ENCODE measurements around the gene NOP53. TPM values are rescaled to one million over a fixed set of nuclear protein-coding genes. Genes with fewer than 3 reads are reported as not detected.
"Not testable (repeated sequence)": the region's sequence is repeated elsewhere in the genome, so short reads cannot be mapped to it uniquely, and the experiment has no call there.

Gene NOP53
- total and polyA plus RNA-seq, 2 of the 8 experiments (the other 6 are each of a cell fraction or from before 2014, with no cell fraction given), result 107 to 245 TPM

DNA sequence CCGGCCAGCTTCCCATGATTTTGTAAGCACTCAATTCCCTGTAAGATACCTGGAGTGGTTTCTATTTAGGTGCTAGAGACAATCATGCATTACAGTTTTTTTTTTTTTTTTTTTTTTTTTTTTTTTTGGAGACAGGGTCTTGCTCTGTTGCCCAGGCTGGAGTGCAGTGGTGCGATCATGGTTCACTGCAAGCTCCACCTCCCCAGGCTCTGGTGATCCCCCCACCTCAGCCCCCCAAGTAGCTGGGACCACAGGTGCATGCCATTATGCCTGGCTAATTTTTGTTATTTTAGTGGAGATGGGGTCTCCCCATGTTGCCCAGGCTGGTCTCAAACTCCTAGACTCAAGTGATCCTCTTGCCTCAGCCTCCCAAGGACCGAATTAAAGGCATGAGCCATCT, 19.4 kb downstream of the NOP53 start:
- not testable (repeated sequence) for H4K8ac ChIP-seq (ENCODE audit: extremely low read depth, insufficient read depth, low read length); H3K27me3 ChIP-seq (replicated peaks in 1 of 4; ENCODE audit: control insufficient read depth in 3 of 4, extremely low read depth in 1 of 4, insufficient read depth in 3 of 4, low read length in 3 of 4); H3K4me2 ChIP-seq (ENCODE audit: insufficient read depth in 1 of 2, low read depth in 2 of 2, low read length in 2 of 2); H4K20me1 ChIP-seq (replicated peaks in 1 of 2; ENCODE audit: control insufficient read depth in 1 of 2, insufficient read depth in 2 of 2, low read length in 2 of 2); H3K79me1 ChIP-seq (ENCODE audit: low read depth, low read length); H3K56ac ChIP-seq (replicated peaks; ENCODE audit: insufficient read length, low read depth, low read length); H3K9me3 ChIP-seq (ENCODE audit: insufficient read depth in 2 of 2, low read depth in 1 of 2, low read length in 1 of 2); H2AFZ ChIP-seq (ENCODE audit: low read length); H2BK5ac ChIP-seq (ENCODE audit: low read depth, low read length); H3K9ac ChIP-seq (replicated peaks in 1 of 4; ENCODE audit: extremely low read depth in 1 of 4, low read depth in 3 of 4, low read length in 3 of 4); H3K4ac ChIP-seq (replicated peaks; ENCODE audit: insufficient read length, low read depth, low read length); H3K23ac ChIP-seq (ENCODE audit: insufficient read length); H3K18ac ChIP-seq (ENCODE audit: extremely low read depth, low read length); H2BK20ac ChIP-seq (ENCODE audit: low read length); H2BK15ac ChIP-seq (ENCODE audit: low read length); H4K5ac ChIP-seq (ENCODE audit: insufficient read length, low read depth, low read length); H3K36me3 ChIP-seq (ENCODE audit: control insufficient read depth in 2 of 4, insufficient read depth in 4 of 4, low read length in 3 of 4); DNase-seq (ENCODE audit: low read depth in 1 of 2, low spot score in 2 of 2); H2BK12ac ChIP-seq (ENCODE audit: low read depth, low read length); H3K27ac ChIP-seq (ENCODE audit: low read depth, low read length); H4K91ac ChIP-seq (replicated peaks; ENCODE audit: insufficient read length, low read length); H3K4me3 ChIP-seq (ENCODE audit: extremely low read depth in 1 of 4, insufficient read depth in 2 of 4, low read depth in 3 of 4, low read length in 4 of 4); H3K14ac ChIP-seq (ENCODE audit: insufficient read length); H3K79me2 ChIP-seq (ENCODE audit: control insufficient read depth in 1 of 2, insufficient read depth in 2 of 2, low read length in 2 of 2); H2AK5ac ChIP-seq (ENCODE audit: low read depth, low read length); H2BK120ac ChIP-seq (replicated peaks; ENCODE audit: low read depth, low read length); H3K4me1 ChIP-seq (replicated peaks in 1 of 4; ENCODE audit: control insufficient read depth in 3 of 4, insufficient read depth in 4 of 4, low read length in 3 of 4); FAIRE-seq; H3K23me2 ChIP-seq (ENCODE audit: low read depth, low read length)
- WGBS, 2 experiments (ENCODE audit: extremely low coverage in 1 of 2, insufficient coverage in 1 of 2, insufficient read length in 1 of 2, insufficient replicate concordance in 2 of 2, low coverage in 1 of 2, low lambda C conversion rate in 2 of 2, missing lambda C conversion rate in 1 of 2), result 85% methylated on average over 3 of the region's 3 CpGs; no CpG with 5 or more reads in 1 of the 2 experiments
- CTCF ChIA-PET (ENCODE audit: partially characterized antibody), result interaction anchor here (0.6 to 6.3 kb wide), 20 partner anchors 8 to 374 kb away, joined by 3 to 150 read pairs (median 7); partner anchors contain the start of genes EHD2, NOP53 and SELENOW
- POLR2A ChIA-PET (ENCODE audit: partially characterized antibody), result interaction anchor here (0.6 to 7.2 kb wide), 10 partner anchors 9 to 287 kb away, joined by 3 to 46 read pairs (median 5); partner anchors contain the start of gene SELENOW
